SK-N-SH treated with all-trans-retinoic acid at 6 μM for 48 hours (cell line): Measurements from ENCODE around the gene FBXO47.

ENCODE experiments used
- ATAC-seq: fragments of 200-7000 bp; cut with Tn5 transposase; 3 replicates; pipeline ENCODE4 v1.9.1; 2020; ENCODE audit warnings: mild to moderate bottlenecking, moderate library complexity
- ARNTL ChIP-seq: fragments of 450-650 bp; formaldehyde crosslinking; IDR thresholded peaks from 2 replicates; pipeline ENCODE4 v1.5.0; 2020; ENCODE audit warnings: low read depth, mild to moderate bottlenecking, moderate library complexity, borderline replicate concordance
- BACH2 ChIP-seq: fragments of 250-450 bp; sonication (Bioruptor Pico); IDR thresholded peaks from 2 replicates; pipeline ENCODE4 v1.9.0; 2021; ENCODE audit warnings: mild to moderate bottlenecking, borderline replicate concordance
- ESRRG ChIP-seq: fragments of 250-450 bp; sonication (Bioruptor Pico); IDR thresholded peaks from 2 replicates; pipeline ENCODE4 v1.6.1; 2021; ENCODE audit warnings: mild to moderate bottlenecking
- ISL1 ChIP-seq: fragments of 250-450 bp; sonication (Bioruptor Pico); IDR thresholded peaks from 2 replicates; pipeline ENCODE4 v2.1.2; 2022; ENCODE audit warnings: mild to moderate bottlenecking, moderate library complexity
- OSR1 ChIP-seq: fragments of 250-450 bp; sonication (Bioruptor Pico); IDR thresholded peaks from 2 replicates; pipeline ENCODE4 v1.8.0; 2022; ENCODE audit warnings: moderate library complexity, mild to moderate bottlenecking, inconsistent platforms
- PPARA ChIP-seq: fragments of 250-450 bp; sonication (Bioruptor Pico); IDR thresholded peaks from 2 replicates; pipeline ENCODE4 v1.5.0; 2020; ENCODE audit warnings: mild to moderate bottlenecking, borderline replicate concordance
- TCF4 ChIP-seq: fragments of 250-450 bp; sonication (Bioruptor Pico); IDR thresholded peaks from 2 replicates; pipeline ENCODE4 v1.8.0; 2021; ENCODE audit warnings: mild to moderate bottlenecking, moderate library complexity, borderline replicate concordance
- ZC3H10 ChIP-seq: fragments of 250-450 bp; sonication (Bioruptor Pico); IDR thresholded peaks from 2 replicates; pipeline ENCODE4 v1.5.1; 2021; ENCODE audit warnings: mild to moderate bottlenecking, moderate library complexity
- ZFP3 ChIP-seq: fragments of 250-450 bp; sonication (Bioruptor Pico); IDR thresholded peaks from 2 replicates; pipeline ENCODE4 v1.5.0; 2020; ENCODE audit warnings: mild to moderate bottlenecking, moderate library complexity
- ZNF565 ChIP-seq: fragments of 450-650 bp; formaldehyde crosslinking; conservative IDR thresholded peaks from 2 replicates; pipeline ENCODE4 v1.5.0; 2020; ENCODE audit warnings: low read depth, mild to moderate bottlenecking, moderate library complexity
- ZNF70 ChIP-seq: fragments of 450-650 bp; formaldehyde crosslinking; IDR thresholded peaks from 2 replicates; pipeline ENCODE4 v1.5.0; 2020; ENCODE audit warnings: mild to moderate bottlenecking, moderate library complexity
- ZNF8 ChIP-seq: fragments of 450-650 bp; formaldehyde crosslinking; IDR thresholded peaks from 2 replicates; pipeline ENCODE4 v1.5.0; 2020; ENCODE audit warnings: mild to moderate bottlenecking, moderate library complexity
- TF ChIP-seq, protein P1 (sequence below): fragments of 250-450 bp; sonication (Bioruptor Pico); IDR thresholded peaks from 2 replicates; pipeline ENCODE4 v1.8.0; 2021; ENCODE audit warnings: low read depth, mild to moderate bottlenecking, moderate library complexity, borderline replicate concordance
- TF ChIP-seq, protein P2 (sequence below): fragments of 250-450 bp; sonication (Bioruptor Pico); IDR thresholded peaks from 2 replicates; pipeline ENCODE4 v1.5.1; 2020; ENCODE audit warnings: low read depth, mild to moderate bottlenecking, moderate library complexity
- TF ChIP-seq, protein P3 (sequence below): fragments of 250-450 bp; sonication (Bioruptor Pico); IDR thresholded peaks from 2 replicates; pipeline ENCODE4 v1.8.0; 2020; ENCODE audit warnings: mild to moderate bottlenecking, moderate library complexity, borderline replicate concordance
- TF ChIP-seq, protein P4 (sequence below): fragments of 250-450 bp; sonication (Bioruptor Pico); IDR thresholded peaks from 2 replicates; pipeline ENCODE4 v1.5.1; 2021; ENCODE audit warnings: mild to moderate bottlenecking, moderate library complexity
- TF ChIP-seq, protein P5 (sequence below): fragments of 250-450 bp; sonication (Bioruptor Pico); IDR thresholded peaks from 2 replicates; pipeline ENCODE4 v1.5.0; 2020; ENCODE audit warnings: mild to moderate bottlenecking, moderate library complexity

The FBXO47 gene

DNA sequence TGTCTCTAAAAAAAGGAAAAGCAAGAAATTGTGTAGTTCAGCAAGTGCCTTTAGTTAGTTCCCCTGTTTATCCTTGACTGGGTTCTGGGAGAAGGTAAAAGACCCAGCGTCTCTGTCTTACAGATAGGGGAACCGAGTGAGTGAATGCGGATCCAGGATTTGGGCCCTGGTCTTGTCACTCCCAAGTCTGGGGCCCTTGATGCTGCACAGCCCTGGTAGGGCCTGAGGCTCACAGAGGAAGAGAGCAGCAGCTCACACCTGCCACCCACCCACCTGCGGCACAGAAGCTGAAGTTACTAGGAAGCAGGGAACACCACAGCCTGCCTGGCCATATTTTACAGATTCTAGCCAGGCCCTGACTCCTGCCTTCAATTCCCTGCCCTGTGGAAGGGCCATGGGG, 75.1 kb downstream of the FBXO47 start (continued):
- TF ChIP-seq, protein P1, sequence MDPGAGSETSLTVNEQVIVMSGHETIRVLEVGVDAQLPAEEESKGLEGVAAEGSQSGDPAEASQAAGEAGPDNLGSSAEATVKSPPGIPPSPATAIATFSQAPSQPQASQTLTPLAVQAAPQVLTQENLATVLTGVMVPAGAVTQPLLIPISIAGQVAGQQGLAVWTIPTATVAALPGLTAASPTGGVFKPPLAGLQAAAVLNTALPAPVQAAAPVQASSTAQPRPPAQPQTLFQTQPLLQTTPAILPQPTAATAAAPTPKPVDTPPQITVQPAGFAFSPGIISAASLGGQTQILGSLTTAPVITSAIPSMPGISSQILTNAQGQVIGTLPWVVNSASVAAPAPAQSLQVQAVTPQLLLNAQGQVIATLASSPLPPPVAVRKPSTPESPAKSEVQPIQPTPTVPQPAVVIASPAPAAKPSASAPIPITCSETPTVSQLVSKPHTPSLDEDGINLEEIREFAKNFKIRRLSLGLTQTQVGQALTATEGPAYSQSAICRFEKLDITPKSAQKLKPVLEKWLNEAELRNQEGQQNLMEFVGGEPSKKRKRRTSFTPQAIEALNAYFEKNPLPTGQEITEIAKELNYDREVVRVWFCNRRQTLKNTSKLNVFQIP (CRISPR knock-in tag), result no peak
- TF ChIP-seq, protein P2, sequence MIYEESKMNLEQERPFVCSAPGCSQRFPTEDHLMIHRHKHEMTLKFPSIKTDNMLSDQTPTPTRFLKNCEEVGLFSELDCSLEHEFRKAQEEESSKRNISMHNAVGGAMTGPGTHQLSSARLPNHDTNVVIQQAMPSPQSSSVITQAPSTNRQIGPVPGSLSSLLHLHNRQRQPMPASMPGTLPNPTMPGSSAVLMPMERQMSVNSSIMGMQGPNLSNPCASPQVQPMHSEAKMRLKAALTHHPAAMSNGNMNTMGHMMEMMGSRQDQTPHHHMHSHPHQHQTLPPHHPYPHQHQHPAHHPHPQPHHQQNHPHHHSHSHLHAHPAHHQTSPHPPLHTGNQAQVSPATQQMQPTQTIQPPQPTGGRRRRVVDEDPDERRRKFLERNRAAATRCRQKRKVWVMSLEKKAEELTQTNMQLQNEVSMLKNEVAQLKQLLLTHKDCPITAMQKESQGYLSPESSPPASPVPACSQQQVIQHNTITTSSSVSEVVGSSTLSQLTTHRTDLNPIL (CRISPR knock-in tag), result no peak

DNA sequence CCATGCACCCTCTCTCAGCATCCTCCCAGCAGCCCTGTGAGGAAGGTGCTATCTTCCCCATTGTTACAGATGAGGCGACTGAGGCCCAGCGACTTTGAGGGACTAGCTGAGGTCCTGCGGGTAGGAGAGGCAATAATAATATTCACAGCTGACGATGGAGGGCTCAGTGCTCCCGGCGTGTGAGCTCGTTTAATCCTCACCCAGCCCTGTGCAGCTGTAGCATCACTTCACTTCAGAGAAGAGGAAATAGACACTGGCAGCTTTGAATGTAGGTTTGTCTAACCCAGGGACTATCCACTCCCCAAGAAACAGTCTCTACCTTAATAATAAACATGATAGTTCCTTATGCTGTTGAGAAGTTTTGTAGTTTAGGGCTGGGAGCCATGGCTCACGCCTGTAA, 75.8 kb downstream of the FBXO47 start:
- ATAC-seq, result no peak
- TF ChIP-seq BACH2 (CRISPR knock-in tag), result no peak
- no peak for TF ChIP-seq ZC3H10 (CRISPR knock-in tag)
- no peak for TF ChIP-seq PPARA
- no peak for TF ChIP-seq TCF4
- TF ChIP-seq ZNF70 (CRISPR knock-in tag), result no peak
- no peak for TF ChIP-seq ZFP3 (CRISPR knock-in tag)
- TF ChIP-seq, protein P1 (CRISPR knock-in tag), result no peak

DNA sequence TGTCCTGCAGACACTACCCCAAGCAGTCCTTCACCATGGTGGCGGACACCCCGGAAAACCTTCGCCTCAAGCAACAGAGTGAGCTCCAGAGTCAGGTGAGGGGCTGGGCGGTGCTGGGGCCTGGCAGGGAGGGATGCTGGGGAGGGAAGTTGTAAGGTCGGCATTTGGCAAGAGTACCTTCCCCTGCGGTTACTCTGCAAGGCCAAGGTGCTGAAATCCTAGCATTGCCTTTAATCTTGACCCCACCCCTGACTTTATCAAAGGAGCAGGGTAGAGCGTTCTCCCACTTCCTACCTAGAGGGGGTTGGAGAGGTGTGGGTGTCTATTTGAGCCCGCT, 76.8 kb downstream of the FBXO47 start:
- no peak for TF ChIP-seq PPARA
- TF ChIP-seq ZNF70 (CRISPR knock-in tag), result no peak
- TF ChIP-seq, protein P3, sequence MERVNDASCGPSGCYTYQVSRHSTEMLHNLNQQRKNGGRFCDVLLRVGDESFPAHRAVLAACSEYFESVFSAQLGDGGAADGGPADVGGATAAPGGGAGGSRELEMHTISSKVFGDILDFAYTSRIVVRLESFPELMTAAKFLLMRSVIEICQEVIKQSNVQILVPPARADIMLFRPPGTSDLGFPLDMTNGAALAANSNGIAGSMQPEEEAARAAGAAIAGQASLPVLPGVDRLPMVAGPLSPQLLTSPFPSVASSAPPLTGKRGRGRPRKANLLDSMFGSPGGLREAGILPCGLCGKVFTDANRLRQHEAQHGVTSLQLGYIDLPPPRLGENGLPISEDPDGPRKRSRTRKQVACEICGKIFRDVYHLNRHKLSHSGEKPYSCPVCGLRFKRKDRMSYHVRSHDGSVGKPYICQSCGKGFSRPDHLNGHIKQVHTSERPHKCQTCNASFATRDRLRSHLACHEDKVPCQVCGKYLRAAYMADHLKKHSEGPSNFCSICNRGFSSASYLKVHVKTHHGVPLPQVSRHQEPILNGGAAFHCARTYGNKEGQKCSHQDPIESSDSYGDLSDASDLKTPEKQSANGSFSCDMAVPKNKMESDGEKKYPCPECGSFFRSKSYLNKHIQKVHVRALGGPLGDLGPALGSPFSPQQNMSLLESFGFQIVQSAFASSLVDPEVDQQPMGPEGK (CRISPR knock-in tag), result no peak
- no peak for TF ChIP-seq ZNF565 (CRISPR knock-in tag)
- no peak for TF ChIP-seq ZC3H10 (CRISPR knock-in tag)
- TF ChIP-seq ZFP3 (CRISPR knock-in tag), result no peak
- TF ChIP-seq, protein P2 (CRISPR knock-in tag), result no peak
- TF ChIP-seq ISL1 (CRISPR knock-in tag), result no peak
- TF ChIP-seq OSR1 (CRISPR knock-in tag), result no peak
- TF ChIP-seq, protein P4, sequence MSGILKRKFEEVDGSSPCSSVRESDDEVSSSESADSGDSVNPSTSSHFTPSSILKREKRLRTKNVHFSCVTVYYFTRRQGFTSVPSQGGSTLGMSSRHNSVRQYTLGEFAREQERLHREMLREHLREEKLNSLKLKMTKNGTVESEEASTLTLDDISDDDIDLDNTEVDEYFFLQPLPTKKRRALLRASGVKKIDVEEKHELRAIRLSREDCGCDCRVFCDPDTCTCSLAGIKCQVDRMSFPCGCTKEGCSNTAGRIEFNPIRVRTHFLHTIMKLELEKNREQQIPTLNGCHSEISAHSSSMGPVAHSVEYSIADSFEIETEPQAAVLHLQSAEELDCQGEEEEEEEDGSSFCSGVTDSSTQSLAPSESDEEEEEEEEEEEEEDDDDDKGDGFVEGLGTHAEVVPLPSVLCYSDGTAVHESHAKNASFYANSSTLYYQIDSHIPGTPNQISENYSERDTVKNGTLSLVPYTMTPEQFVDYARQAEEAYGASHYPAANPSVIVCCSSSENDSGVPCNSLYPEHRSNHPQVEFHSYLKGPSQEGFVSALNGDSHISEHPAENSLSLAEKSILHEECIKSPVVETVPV (CRISPR knock-in tag), result no peak
- TF ChIP-seq ARNTL (CRISPR knock-in tag), result no peak
- TF ChIP-seq, protein P5, sequence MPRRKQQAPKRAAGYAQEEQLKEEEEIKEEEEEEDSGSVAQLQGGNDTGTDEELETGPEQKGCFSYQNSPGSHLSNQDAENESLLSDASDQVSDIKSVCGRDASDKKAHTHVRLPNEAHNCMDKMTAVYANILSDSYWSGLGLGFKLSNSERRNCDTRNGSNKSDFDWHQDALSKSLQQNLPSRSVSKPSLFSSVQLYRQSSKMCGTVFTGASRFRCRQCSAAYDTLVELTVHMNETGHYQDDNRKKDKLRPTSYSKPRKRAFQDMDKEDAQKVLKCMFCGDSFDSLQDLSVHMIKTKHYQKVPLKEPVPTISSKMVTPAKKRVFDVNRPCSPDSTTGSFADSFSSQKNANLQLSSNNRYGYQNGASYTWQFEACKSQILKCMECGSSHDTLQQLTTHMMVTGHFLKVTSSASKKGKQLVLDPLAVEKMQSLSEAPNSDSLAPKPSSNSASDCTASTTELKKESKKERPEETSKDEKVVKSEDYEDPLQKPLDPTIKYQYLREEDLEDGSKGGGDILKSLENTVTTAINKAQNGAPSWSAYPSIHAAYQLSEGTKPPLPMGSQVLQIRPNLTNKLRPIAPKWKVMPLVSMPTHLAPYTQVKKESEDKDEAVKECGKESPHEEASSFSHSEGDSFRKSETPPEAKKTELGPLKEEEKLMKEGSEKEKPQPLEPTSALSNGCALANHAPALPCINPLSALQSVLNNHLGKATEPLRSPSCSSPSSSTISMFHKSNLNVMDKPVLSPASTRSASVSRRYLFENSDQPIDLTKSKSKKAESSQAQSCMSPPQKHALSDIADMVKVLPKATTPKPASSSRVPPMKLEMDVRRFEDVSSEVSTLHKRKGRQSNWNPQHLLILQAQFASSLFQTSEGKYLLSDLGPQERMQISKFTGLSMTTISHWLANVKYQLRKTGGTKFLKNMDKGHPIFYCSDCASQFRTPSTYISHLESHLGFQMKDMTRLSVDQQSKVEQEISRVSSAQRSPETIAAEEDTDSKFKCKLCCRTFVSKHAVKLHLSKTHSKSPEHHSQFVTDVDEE, result no peak
- TF ChIP-seq ZNF8 (CRISPR knock-in tag), result no peak
- TF ChIP-seq ESRRG (CRISPR knock-in tag), result no peak
- TF ChIP-seq TCF4, result no peak
- no peak for TF ChIP-seq BACH2 (CRISPR knock-in tag)
- ATAC-seq, result no peak
